Measurements from ENCODE around the gene POMC.
"Not testable (repeated sequence)": the region's sequence is repeated elsewhere in the genome, so short reads cannot be mapped to it uniquely, and the experiment has no call there.

Gene POMC

DNA sequence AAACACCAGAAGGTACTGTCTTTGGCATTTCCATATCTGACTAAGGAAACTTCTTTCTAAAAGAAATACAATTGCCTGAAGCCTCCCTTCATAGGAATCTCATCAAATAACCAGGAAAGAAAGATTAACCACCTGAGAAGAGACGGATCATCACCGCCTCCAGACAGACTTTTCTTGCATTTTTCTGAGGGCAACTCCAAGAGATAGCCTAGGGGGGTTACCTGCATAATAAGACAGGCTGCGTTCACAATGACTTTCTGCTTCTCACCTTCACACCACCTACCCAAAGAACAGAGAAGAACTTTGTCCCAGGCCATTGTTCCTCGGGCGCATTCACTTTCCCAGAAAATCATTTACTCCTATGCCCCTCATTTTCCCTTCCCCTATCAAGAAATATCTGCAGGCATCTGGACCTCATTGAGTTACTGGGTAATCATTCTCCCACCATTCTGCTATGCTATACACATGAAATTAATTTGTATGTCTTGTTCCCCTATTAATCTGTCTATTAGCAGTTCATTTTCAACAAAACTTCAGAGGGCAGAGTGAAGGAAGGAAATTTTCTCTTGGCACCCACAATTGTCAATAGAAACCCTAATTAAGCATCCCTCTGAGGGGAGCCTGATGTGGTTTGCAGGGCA is 8.3 kb upstream of the POMC start:
- no peak for DNase-seq (ENCODE audit: low read depth in 2 of 2)

DNA sequence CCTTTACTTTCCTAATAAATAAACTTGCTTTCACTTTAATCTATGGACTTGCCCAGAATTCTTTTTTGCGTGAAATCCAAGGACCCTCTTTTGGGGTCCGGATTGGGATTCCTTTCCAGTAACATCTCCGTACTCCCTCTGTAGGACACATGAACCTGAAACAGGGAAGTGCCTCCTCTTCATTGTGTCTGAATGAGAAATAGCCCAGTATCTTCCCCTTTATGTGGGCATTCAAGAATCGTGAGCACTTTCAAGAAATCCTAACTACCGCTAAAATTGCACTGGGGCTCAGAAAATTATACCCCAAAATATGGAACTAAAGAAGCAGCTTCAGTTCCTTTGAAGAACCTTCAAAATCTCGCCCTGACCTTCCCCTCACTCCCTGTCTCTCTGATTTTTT is 7.8 kb upstream of the POMC start:
- DNase-seq (ENCODE audit: low read depth in 2 of 2), result no peak

DNA sequence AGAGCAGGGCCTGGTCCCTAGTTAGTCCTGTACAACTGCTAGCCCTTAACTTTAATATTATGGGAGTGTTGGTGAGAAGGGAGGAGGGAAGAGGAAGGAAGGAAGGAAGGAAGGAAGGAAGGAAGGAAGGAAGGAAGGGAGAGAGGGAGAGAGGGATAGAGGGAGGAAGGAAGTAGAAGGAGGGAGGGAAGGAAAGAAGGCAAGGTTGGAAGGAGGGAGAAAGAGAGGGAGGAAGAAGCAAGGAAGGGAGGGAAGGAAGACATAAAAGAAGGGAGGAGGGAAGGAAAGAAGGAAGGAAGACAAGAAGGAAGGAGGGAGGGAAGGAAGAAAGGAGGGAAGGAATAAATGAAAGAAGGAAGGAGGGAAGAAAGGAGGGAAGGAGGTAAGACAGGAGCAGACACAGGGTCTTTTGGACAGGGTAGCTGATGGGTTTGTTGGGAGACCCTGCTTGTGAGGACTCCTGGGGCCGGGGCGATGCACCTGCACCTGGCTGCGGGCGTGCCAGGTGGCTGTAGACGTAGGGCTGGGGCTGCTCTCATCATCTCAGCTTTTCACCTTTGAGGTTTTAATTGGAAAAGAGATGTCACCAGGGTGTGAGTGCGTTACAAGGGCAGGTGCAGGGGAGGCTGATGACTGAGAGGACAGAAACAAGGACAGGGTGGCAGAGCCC is 5.9 kb upstream of the POMC start:
- DNase-seq (ENCODE audit: low read depth in 2 of 2), result no peak

DNA sequence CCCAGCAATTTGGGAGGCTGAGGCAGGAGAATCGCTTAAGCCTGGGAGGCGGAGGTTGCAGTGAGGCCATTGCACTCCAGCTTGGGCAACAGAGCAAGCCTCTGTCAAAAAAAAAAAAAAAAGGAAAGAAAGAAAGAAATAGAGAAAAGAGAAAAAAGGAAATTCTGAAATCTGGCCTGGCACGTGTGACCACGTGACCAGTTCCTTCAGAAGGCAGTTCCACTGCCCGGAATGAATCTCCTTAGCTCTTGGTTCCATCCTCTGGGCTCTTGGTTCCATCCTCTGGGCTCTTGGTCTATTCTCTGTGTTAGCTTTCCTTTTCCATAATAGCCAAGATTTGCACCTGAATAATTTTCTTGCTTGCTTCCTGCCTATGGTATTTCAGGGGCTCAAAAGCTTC is 5.3 kb upstream of the POMC start:
- no peak for DNase-seq (ENCODE audit: low read depth in 2 of 2)

DNA sequence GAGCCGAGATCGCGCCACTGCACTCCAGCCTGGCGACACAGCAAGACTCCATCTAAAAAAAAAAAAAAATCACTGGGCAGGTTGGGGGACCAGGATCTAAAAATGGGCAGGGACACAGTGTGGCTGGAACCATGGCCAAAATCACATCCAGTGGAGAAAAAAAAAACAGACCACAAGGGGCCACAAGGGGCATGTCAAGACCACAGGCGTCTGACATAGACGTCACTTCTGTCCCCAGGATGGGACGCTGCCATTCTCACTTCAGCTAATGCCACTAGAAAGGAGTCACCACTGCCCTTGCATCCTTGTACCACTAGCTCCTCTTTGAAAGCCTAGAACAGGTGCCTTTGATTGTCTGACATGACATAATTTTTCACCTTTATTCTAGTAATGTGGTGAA is 2.5 kb upstream of the POMC start:
- DNase-seq (ENCODE audit: low read depth in 2 of 2), result no peak

DNA sequence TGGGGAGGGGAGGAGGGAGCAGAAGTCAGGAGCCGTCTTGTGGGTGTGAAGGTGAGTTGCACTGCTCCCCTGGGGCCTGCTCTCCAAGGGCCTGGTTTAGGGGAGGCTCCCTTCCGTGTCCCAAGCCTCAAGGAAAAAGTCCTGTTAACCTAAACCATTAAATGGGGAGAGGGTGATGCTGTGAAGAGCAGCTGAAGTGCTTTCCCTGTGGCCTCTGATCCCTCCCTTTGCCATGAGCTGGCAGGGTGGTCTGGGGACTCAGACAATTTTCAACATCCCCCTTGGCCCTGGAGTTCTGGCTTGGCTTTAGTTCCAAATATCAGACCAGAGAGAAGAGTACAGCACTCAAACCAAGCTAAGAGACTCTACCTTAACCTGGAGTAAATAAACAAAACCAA is 692 bp upstream of the POMC start:
- DNase-seq (ENCODE audit: low read depth in 2 of 2), result no peak

DNA sequence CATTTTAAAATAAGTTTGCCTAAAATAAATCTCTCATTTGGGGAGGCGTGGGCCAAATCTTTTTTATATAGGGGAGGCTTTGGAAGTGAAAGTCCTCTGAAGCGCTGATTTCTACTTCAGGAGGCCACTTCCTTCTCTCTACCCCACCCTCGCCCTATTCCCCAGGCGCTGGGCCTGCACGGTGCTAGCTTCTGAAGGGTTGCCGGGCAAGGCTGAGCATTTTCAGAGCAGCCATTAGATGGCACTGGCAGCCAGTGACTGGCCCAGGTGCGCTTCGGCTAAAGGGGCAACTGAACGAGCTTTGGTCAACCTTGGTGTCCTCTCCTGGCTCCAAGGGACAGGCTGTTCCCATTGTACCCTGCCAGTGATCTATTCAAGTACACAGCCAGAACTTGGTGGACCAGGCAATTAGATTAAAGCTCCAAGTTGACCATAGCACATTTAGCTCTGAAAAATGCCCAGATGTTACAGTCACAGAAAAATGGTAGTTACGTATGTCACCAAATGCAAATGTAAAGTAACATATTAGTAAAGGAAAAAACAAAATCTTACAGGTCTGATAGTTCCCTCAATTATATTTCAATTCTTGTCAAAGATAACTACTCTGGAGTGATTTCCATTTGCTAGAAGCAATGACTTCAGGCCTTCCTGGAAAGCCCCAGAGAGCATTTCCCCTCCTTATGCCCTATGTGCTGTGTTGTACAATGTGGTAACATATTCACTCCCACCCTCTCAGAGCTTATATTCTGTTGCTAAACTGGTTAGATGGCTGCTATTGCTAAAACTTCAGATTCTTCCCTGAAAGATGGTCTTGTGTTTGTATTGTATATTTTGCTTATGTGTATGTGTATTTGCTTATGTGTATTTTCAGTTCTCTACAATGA is 2.1 kb downstream of the POMC start:
- DNase-seq (ENCODE audit: low read depth in 2 of 2), result peak in 1 of 2 donors; percentile 30

DNA sequence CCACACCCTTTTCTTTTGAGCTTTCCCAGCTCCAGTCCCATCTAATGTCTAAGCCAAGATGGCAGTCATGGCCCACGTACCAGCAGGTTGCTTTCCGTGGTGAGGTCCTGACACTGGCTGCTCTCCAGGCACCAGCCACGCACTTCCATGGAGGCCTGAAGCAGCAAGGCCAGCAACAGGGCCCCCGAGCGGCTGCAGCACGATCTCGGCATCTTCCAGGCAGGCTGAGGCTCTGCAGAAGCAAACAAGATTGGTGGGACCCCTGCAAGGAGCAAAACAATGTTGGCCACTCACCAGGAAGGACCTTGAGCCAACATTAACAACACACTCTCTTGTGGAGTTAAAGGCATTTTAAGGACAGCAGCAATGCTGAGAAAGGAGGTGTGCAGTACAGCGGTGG is 3.8 kb downstream of the POMC start:
- no peak for DNase-seq (ENCODE audit: low read depth in 2 of 2)

DNA sequence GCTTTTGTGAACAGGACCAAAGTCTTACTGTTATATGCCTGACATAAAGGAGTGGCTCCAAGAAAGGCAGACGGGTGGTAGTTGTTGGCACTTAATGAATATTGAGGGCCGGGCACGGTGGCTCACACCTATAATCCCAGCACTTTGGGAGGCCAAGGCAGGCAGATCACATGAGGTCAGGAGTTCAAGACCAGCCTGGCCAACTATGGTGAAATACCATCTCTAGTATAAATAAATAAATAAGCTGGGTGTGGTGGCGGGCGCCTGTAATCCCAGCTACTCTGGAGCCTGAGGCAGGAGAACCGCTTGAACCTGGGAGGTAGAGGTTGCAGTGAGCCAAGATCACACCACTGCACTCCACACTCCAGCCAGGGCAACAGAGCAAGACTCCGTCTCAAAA is 6.3 kb downstream of the POMC start:
- DNase-seq (ENCODE audit: low read depth in 2 of 2), result not testable (repeated sequence)

DNA sequence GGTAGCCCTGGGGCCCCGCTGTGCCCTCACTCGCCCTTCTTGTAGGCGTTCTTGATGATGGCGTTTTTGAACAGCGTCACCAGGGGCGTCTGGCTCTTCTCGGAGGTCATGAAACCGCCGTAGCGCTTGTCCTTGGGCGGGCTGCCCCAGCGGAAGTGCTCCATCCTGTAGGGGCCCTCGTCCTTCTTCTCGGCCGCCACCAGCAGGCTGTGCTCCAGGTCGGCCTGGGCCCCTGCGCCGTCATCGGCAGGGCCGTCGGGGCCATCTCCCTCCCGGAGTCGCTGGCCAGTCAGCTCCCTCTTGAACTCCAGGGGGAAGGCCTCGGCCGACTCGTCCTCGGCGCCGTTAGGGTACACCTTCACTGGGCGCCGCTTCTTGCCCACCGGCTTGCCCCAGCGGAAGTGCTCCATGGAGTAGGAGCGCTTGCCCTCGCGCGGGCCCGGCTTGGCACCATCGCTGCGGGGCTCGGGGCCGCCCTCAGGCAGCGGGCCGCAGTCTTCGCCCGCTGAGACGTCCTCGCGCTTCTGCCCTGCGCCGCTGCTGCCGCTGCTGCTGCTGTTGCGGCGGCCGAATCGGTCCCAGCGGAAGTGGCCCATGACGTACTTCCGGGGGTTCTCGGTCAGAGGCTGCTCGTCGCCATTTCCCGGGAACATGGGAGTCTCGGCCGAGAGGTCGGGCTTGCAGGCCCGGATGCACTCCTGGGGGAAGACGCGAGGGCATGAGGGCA is 7.2 kb downstream of the POMC start:
- DNase-seq (ENCODE audit: low read depth in 2 of 2), result peak; percentile 62 to 69

DNA sequence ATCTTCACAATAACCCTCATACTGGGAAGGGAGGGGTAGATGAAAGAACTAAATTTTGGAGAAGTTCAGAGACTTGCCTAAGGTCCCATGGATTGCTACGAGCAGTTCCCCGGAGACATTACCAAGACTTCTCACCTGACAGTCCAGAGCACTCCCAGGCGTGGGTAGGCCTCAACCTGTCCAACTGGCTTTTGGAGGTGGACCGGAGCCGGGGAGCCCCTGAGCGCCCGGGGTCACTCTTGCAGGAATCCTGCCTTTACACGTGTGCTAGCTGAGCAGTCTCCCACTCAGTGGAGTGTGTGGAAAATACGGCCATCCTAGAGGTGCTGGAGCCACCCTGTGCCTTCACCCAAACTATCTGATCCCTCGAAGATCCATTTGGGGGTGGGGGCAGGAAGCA is 8.0 kb downstream of the POMC start:
- no peak for DNase-seq (ENCODE audit: low read depth in 2 of 2)

DNA sequence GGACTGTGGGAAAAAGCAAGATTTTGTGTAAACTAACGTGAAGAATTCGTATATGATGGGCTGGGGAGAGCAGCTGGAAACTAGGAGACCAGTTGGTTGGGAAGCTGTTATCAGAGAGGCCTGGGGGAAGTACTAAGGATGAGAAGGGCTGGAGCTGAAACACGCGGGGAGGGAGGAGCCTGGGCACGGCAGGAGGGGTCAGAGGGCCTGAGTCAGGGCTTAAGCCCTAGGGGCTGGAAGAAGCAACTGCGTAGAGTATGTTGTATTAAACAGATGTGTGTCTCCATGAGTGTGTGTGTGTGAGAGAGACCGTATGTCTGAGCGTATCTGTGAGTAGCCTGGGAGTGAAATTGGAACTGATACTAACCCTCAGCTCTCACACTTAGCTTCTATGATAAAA is 8.4 kb downstream of the POMC start:
- no peak for DNase-seq (ENCODE audit: low read depth in 2 of 2)

DNA sequence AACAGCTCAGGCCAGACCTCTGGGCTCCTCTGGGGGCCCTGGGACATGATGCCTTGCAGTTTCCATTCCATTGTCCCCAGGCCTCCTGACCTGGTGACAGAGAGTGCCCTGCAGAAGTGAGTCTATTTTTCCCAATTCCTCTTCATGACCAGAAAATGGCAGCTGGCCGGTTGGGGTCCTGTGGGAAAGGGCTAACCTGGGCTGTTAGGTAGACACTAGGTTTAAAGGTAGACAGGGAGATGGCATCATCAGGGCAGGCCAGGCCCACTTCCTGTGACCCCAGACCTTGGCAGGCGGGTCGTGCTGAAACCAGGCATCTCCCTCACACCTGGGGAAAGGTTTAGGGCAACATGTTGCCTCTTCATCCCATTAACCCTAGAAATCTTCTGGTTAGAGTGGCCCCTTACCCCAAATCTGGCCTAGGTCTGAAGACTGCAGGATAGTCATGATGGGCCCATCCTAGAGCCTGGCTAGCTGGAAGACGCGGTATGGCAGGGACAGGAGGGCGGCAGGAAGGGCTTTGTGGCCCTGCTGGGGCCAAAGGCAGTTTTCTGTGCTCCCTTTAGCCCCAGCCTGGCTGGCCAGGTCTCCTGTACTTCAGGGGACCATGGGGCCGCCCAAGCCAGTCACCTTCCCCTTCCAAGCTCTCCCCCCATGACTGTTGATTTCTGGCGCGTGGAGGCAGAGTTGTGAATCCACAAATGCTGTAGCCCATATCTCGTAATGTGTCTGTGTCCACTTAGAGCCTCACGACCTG is 10.1 kb downstream of the POMC start:
- DNase-seq (ENCODE audit: low read depth in 2 of 2), result no peak

DNA sequence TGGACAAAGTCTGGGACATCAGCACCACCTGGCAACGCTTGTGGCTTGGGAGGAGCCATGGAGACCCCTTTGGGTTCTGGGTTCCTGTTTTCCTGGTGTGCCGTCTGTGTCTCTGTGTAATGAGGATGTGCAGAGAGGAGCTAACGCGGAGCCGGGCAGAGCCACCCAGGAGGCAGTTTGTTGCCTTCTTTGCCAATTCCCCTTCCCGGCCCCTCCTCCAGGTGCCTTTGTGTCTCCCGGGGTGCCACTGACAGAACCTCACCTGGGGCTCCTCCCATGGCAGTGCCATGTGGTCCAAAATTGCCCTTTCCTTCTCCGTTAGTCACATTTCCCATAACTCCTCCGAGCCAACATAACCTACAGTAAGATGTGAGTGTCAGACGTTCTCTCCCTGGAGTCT is 13.0 kb downstream of the POMC start:
- DNase-seq (ENCODE audit: low read depth in 2 of 2), result no peak

DNA sequence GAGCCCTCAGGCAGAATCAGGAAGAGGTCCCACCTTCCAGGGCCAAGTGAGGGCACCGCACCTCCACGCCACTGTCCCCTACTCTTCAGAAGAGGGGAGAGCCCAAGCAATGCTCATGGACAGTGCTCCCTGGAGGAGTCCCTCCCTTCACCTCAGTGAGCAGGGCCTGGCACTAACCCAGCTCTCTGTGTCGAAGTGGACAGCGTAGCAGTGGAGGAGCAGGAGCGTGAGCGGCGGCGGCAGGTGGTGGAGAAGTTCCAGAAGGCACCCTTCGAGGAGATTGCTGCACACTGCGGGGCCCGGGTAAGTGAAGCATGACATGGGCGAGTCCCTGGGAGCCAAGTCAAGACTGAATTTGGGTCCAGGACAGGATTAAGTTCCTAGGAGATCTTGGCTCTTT is 16.7 kb downstream of the POMC start:
- no peak for DNase-seq (ENCODE audit: low read depth in 2 of 2)

DNA sequence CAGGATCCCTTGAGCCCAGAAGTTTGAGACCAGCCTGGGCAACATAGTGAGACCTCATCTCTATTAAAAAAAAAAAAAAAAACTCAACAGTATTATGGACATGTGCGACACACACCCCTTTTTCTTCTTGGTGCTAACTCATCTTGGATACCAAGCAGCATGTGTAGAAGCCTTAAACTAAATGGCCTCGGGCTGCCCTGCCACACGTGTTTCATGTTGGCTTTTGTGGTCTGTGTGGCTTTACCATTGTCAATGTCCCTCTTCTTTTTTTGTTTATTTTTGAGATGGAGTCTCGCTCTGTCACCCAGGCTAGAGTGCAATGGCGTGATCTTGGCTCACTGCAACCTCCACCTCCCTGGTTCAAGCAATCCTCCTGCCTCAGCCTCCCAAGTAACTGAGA is 17.4 kb downstream of the POMC start:
- not testable (repeated sequence) for DNase-seq (ENCODE audit: low read depth in 2 of 2)

DNA sequence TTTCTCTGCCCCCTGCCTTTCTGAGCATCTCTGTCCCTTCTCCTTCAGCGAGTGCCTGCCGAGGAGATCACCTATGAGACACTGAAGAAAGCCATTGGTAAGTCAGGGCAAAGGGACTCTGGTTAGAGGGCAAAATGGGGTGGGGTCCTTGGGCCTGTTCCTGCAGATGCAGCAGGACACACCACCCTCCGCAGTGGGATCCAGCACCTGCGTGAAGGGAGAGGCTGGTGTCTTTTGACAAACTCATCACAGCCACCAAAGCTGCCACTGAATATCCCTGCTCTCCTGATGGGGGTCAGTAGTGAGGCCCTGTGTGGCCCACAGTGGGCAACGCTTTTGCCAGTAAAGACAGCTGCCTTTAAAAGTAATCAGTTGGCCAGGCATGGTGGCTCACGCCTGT is 18.7 kb downstream of the POMC start:
- DNase-seq (ENCODE audit: low read depth in 2 of 2), result no peak

DNA sequence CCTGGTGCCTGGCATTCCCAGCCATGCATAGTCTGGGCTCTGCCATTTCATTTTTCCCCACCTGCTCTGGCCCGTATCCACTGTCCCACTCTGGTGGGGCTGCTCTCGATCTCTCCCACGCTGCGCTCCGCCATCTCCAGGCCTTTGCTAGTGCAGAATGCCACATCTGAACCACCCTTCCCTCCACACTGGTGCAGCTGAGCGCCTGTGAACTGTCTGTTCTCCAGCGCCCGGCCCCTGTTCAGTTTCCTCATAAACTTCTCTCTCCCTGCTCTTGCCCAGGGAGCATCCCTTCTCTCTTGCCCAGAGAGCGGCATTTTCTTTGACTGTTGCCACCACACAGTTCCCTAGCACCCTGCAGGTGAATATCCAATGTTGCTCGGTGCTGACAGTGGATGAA is 21.5 kb downstream of the POMC start:
- no peak for DNase-seq (ENCODE audit: low read depth in 2 of 2)

DNA sequence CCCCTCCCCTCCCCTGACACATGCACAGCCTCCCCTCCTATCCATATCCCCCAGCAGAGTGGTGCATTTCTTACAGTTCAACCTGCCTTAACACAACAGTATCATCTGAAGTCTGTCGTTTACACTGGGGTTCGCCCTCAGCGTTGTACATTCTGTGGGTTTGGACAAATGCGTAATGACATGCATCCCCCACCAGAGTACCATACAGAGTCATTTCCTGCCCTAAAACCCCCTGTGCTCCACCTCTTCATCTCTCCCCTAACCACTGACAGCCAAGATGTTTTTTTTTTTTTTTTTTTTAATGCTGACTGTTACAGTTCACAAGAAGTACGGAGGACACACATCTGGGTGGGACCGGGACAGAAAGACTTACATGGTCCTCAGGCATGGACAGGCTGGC is 22.6 kb downstream of the POMC start:
- DNase-seq (ENCODE audit: low read depth in 2 of 2), result no peak

DNA sequence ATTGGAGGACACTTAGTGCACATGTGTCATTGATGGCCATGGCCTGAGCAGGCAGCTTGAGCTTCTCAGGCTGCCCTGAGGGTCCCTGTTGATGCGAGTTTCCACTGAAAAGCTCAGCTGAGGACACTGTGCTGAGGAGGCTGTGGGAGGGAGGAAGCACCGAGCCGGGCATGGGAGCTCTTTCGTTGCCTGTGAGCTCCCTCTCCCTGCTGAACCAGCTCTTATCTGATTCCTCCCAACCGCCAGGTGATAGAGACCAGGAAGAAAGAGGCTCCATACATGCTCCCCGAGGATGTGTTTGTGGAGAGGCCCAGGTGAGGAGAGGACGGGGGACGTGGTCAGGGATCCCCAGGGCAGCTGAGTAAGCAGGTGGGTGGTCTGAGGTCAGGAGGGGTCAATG is 27.3 kb downstream of the POMC start:
- DNase-seq (ENCODE audit: low read depth in 2 of 2), result no peak

DNA sequence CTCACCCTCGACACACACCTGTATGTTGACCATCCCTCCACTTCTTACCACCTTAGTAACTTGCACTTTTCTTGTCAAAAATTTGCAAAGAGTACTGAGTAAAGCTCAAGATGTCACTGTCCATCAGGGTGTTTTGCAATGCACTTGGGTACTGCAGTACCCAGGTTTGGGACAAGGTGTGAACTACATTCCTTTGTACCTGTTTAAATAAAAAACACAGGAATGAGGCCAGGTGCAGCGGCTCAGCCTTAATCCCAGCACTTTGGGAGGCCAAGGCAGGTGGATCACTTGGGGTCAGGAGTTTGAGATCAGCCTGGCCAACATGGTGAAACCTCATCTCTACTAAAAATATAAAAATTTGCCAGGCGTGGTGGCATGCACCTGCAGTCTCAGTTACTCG is 27.8 kb downstream of the POMC start:
- not testable (repeated sequence) for DNase-seq (ENCODE audit: low read depth in 2 of 2)

DNA sequence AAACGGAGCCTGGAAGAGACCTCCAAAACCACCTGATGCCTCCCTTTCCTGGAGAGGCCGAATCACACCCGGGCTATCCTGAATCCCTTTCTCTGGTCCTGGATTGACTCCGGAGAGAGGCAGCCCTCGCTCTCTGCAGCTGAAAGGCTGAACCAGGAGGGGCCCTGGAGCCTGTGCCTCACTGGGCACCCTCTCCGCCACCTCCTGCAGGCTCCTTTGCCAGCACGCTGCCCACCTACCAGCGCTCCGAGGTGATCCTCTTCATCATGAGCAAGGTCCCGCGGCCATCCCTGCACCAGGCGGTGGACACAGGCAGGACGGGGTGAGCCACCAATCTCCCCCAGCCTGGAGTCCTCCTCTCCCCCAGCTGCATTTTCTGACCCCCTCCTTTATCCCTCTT is 35.7 kb downstream of the POMC start:
- no peak for DNase-seq (ENCODE audit: low read depth in 2 of 2)

Data from stimulated activated CD4-positive, alpha-beta T cell treated with anti-CD3 and anti-CD28 coated beads, Interleukin-15, amount 100 ng/mL, for 48 hours (primary cell).